HG03460 (cell line): ENCODE data around the gene THADA.
"Not testable (repeated sequence)": the region's sequence is repeated elsewhere in the genome, so short reads cannot be mapped to it uniquely, and the experiment has no call there.

Experiments
- ATAC-seq: cut with Tn5 transposase; IDR thresholded peaks from one replicate; pipeline ENCODE4 v1.9.1; 2021; ENCODE audit not compliant: unreplicated experiment

THADA gene

DNA sequence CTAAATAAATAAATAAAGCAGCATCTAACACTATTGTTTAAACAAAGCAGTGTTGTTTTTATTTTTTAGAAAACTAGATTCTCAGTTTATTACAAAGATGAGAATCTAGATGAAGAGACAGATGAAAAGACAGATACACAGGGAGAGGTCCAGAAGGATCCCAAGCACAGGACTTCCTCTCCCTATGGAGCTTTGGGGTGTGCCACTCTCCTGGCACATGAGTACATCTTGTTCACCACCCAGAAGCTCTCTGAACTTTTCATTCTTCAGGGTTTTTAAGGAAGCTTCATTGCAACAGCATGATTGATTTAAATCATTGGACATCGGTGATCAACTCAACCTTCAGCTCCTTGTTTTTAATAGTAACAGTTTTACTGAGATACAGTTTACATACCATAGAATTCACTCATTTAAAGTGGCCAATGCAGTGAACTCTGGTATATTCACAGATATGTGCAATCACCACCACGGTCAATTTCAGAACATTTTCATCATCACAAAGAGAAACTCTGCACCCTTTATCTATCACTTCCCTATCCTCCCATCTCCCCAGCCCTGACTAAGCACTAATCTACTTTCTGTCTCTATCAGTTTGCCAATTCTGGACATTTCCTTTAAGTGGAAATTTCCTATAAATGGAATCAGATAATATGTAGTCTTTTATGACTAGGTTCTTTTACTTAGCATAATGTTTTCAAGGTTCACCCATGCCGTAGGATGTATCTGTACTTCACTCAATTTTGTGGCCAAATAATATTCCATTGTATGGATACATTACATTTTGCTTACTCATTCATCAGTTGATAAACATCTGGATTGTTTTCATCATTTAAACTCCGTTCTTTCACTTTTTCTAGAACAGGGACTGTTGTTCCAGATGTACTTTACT, 307.2 kb downstream of the THADA start:
- no peak for ATAC-seq

GRCh38 chr2:43285987-43286386, 309.9 kb downstream of the THADA start:
- no peak for ATAC-seq

DNA sequence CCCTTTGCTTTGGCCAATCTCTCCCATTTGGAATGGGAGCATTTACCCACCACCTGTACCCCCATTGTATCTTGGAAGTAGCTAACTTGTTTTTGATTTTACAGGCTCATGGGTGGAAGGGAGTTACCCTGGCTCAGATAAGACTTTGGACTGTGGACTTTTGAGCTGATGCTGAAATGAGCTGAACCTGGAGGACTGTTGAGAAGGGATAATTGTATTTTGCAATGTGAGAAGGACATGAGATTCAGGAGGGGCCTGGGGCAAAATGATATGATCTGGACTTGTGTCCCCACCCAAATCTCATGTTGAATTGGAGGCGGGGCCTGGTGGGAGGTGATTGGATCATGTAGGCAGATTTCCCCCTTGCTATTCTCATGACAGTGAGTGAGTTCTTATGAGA, 310.9 kb downstream of the THADA start:
- ATAC-seq: no peak

GRCh38 chr2:43284347-43284746, 311.5 kb downstream of the THADA start:
- ATAC-seq: not testable (repeated sequence)

- no peak for ATAC-seq
Observed at GRCh38 chr2:43280994-43281393, 314.8 kb downstream of the THADA start.

- ATAC-seq: no peak
Observed at GRCh38 chr2:43279317-43279840, 316.5 kb downstream of the THADA start.

- no peak for ATAC-seq
Observed at GRCh38 chr2:43278564-43279220, 317.1 kb downstream of the THADA start.

DNA sequence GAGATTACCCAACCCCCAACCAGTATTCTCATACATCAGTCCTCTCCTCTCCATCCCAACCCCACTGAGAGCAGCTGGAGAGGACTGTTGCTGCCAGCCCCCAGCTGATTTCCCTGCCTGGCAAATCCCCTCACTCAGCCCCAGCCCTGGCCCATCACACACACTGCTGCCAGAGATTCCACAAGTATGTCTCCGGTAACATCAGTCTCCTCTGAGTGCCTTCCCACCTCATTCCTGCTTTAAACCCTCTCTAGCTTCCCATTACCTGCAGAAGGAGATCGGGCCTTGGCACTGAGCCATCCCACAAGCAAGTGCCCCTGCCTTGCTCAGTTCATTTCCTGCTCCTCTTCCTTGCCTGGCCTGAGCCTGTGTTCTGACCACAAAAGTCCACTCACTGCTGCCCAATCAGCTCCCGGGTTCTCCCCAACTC, 318.9 kb downstream of the THADA start:
- no peak for ATAC-seq

DNA sequence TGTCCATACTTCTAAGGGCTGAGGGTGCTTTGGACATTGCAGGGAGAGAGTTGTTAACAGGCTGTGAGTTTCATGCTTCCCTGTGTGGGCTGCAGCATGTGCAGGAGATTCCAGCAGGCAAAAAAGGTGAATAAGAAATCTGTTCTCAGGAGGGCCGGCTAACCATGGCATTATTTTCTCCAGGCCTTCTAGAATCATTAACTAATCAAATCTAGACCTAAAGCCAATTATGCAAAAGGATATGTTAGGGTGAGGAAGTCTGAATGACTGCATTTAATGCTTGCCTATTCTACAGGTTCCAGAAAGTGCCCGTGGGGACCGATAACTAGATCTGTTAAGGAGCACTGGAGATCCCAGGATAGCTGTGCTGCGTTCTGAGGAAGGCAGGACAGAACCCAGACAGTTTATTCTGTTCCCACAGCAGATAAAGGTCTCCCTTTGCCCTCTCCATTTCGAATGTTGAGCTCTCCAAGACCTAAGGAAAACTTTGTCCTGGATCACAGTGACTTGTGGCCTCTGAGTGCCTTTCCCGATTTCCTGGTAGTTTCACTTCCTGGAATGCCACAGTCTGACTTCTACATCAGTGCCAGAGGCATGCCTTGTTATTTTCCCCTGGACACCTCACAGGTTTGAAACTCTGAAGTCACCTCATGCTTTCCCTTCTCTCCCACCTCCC, 319.4 kb downstream of the THADA start:
- no peak for ATAC-seq

GRCh38 chr2:43274721-43275120, 321.1 kb downstream of the THADA start:
- ATAC-seq: no peak

DNA sequence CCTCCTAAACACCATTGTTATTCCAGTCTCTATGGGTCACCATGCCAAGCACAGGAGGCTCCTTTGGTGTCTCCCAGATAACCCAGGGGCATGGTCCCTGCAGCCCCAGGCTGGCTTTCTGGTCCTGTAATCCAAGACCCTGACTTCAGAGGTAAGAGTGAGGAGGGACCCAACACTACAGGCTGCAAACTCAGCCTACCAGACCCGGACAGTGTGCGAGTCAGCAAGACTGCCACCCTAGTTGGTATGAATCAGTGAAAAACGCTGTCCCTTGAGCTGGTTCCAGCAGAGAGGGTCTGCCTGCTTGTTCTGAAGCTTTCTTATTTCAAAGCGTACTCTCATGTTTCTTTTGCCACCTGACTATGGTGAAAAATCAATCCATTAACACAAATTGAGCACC, 321.8 kb downstream of the THADA start:
- no peak for ATAC-seq

DNA sequence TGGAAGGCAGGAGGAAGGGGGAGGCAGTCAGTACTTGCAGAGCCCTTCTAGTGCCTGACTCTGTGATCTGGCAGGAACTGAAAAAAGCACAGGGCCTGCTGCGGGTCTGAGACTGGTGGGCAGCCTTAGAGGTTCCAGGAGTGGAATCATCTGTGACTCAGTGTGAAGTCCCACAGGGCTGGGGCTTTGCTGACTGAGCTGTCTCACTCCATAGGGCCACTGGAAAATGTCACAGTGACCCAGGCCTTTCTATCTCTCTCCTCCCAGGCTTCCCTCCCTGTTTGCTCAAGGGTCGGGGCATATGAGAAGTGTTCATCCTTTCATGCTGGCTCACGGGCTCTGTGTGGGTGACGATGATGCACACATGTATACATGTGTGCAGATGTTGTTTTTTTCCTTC, 322.3 kb downstream of the THADA start:
- ATAC-seq: no peak

- ATAC-seq: no peak
Observed at GRCh38 chr2:43270930-43271615, 324.8 kb downstream of the THADA start.

DNA sequence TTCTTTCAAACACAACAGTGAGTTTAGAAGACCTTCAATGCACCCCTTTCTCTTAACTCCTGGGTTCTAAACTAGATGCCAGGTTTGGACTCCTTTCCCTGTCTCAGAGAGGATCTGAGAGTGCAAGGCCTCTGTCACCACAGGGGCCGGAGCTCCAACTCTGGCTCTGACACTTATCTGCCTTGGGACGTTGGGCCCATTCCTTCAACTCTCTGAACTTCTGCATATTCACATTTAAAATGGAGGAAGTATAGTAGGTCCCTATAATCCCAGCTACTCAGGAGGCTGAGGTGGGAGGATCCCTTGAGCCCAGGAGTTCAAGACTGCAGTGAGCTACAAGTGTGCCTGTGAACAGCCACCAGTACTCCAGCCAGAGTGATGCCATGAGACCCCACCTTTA, 325.4 kb downstream of the THADA start:
- ATAC-seq: no peak

DNA sequence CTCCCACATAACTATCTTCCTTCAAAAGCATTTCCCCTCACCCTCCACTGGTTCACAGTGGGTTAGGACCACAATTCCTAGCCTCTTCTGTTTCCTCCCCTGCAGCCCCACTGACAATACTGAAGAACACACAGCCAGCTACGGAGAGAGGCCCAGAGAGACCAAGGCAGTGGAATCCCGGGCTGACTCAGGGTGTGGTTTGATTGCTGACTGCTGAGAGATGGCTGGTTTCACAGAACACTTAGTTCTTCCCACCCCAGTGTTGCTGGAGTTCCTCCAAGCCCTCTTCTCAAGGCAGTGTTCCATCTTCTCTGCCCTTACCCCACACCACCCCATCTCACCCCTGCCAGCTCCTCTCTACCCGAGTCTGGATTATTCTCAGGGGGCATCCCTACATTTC, 326.1 kb downstream of the THADA start:
- no peak for ATAC-seq

- no peak for ATAC-seq
Observed at GRCh38 chr2:43269074-43269572, 326.7 kb downstream of the THADA start.

- no peak for ATAC-seq
Observed at GRCh38 chr2:43268066-43268953, 327.5 kb downstream of the THADA start.

GRCh38 chr2:43267381-43267780, 328.5 kb downstream of the THADA start:
- ATAC-seq: no peak

DNA sequence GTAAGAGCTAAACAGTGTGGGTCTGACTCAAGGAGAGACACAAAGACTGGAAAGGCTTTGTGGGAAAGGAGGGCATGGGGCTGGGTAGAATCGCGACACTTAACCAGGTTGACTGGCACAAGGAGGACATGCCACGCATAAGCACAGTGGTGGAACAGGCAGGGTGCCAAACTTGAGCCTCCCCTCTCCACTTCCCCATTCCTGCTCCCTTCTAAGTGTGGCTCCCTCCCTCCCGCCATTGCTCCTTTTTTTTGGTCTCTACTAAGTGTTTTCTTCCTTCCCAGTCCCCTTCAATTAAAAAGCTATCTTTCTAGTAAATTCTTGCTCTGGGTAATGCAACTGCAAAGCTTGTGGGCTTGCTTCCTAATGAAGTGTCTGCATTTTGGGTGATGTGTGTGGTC, 329.1 kb downstream of the THADA start:
- no peak for ATAC-seq

DNA sequence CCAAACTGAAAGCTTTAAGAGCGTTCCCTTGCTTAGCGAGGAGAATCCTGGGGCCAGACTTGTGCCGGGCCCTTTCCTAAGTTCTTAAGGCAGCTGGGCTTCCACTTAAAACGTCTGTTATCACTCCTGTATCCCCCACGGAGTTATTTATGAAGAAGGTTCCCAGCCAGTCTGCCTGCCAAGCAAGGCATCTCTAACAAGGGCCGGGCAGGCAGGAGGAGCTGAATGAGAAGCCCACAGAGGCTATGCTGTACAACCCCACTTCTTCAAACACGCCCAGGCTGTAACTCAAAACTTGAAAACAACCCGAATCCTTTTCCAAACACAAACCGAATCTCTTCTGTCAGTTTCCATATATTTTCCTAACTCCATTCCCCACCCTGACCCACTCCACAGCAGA, 330.4 kb downstream of the THADA start:
- no peak for ATAC-seq
